Measurements from ENCODE around the gene CBARP.

GRCh38 chr19:1250437-1251260 is 12.8 kb upstream of the CBARP start:
- TF ChIP-seq EZH2 (IDR thresholded peaks at IDR 0.05) (no peak), POLR2AphosphoS5 (IDR thresholded peaks at IDR 0.05; ENCODE audit: borderline replicate concordance, low read depth, low read length) (no peak), FOXP2 (optimal IDR thresholded peaks at IDR 0.05; ENCODE audit: control extremely low read depth, extremely low read length, insufficient read depth) (no peak)
